Effector memory CD8-positive, alpha-beta T cell (primary cell): Measurements from ENCODE around the gene OSBPL10.

Experiments used
- ATAC-seq: fragments of 150-1000 bp; cut with Tn5 transposase; replicated peaks from 2 replicates; pipeline ENCODE4 v1.10.0; 2021; ENCODE audit warnings: mild to moderate bottlenecking, moderate library complexity
- DNase-seq, 3 experiments: peaks; one replicate each; pipeline ENCODE4 v3.0.0; 2021
- H3K27ac Mint-ChIP-seq, 2 donors: one replicate each; pipeline ENCODE4 v1.8.0; 2022; ENCODE audit warnings: mild to moderate bottlenecking in 2 of 2, mixed read lengths in 2 of 2, moderate library complexity in 2 of 2
- H3K27me3 Mint-ChIP-seq, 2 donors: one replicate each; pipeline ENCODE4 v1.8.0; 2022; ENCODE audit warnings: mixed read lengths in 2 of 2
- H3K36me3 Mint-ChIP-seq: one replicate; pipeline ENCODE4 v1.8.0; 2022; ENCODE audit warnings: mild to moderate bottlenecking, moderate library complexity, mixed read lengths; ENCODE audit not compliant: insufficient read depth
- H3K4me1 Mint-ChIP-seq, 2 donors: one replicate each; pipeline ENCODE4 v1.8.0; 2022; ENCODE audit warnings: low read depth in 2 of 2, mixed read lengths in 2 of 2
- H3K4me3 Mint-ChIP-seq, 2 donors: one replicate each; pipeline ENCODE4 v1.8.0; 2022; ENCODE audit warnings: mild to moderate bottlenecking in 2 of 2, mixed read lengths in 2 of 2, moderate library complexity in 2 of 2
- H3K9me3 Mint-ChIP-seq, 2 donors: one replicate each; pipeline ENCODE4 v1.8.0; 2022; ENCODE audit warnings: mixed read lengths in 2 of 2

The OSBPL10 gene

DNA sequence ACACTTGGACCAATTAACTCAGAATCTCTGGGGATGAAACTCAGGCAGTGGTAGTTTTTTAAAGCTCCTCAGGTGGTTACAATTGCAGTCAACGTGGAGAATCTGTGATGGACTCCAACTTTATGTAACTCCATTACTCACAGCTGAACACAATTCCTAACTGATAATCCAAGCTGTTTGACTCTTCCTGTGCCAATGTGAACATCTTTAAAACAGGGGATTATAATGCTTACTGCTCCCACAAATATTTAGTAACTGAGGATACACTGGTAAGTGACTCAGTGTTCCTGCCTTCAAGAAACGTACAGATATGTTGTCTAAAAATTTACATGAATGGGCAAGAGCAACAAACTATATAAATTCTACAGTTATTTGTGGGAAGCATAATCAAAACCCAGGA, 85.6 kb downstream of the OSBPL10 start:
- H3K36me3 Mint-ChIP-seq: no peaks in the 10 kb centered on the region
- peaks cover 0 to 2% of the 10 kb centered on the region in 2 donors for H3K4me1 Mint-ChIP-seq
- DNase-seq: no peak
- H3K27ac Mint-ChIP-seq: no peak overlapping the region
- H3K9me3 Mint-ChIP-seq: no peaks in the 10 kb centered on the region
- ATAC-seq: no peak
- no peak overlapping the region for H3K4me3 Mint-ChIP-seq
- peaks cover 20 to 40% of the 10 kb centered on the region in 2 donors for H3K27me3 Mint-ChIP-seq

DNA sequence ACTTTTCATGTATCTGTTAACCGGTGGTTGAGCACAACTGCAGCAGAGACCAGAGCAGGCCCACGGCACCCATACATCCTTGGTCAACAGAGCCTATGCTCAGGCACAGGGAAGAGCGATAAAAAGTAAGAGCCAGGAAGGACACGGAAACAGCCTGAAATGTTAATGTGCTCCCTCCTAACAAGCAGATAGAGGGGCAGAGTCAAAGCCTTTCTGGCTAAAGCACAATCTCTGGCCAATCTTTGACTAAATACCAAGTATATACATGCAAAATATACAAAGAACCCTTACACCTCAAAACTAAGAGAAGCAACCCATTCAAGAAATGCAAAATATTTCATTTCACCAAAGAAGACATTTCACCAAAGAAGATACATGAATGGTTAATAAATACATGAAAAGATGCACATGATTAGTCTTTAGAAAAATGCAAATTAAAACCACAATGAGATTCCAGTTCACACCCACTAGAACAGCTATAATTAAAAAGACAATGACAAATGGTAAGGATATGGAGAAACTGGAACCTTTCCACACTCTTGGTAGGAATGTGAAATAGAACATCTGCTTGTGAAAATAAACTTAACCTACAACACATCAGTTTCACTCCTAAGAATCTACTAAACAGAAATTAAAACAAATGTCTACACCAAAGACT, 88.0 kb downstream of the OSBPL10 start:
- H3K27ac Mint-ChIP-seq: no peak overlapping the region

DNA sequence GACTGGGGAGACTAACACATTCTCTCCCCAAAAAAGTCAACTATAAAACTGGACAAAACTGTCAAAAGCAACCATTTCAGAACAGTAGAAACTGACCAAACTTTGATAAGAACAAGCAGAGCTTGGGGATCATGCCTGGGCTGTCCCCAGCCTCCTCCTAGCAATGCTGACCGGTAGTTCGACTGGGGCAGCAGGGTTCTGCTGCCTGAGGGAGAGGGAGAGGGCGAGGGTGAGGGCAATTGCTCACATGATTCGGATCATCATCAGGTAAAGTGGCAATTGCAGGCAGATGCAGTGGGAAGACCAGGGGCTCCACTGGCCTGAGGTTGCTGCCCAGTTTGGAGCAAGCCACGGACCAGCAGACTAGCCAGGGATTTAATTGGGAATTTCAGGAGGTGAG, 88.6 kb downstream of the OSBPL10 start:
- no peaks in the 10 kb centered on the region for H3K4me1 Mint-ChIP-seq

More for the DNA sequence above, 88.0 kb downstream of the OSBPL10 start:
- no peak overlapping the region for H3K4me3 Mint-ChIP-seq
- no peaks in the 10 kb centered on the region for H3K4me1 Mint-ChIP-seq
- no peak for ATAC-seq
- H3K27me3 Mint-ChIP-seq: peaks cover 24 to 47% of the 10 kb centered on the region in 2 donors
- H3K36me3 Mint-ChIP-seq: no peaks in the 10 kb centered on the region
- no peak for DNase-seq
- H3K9me3 Mint-ChIP-seq: no peaks in the 10 kb centered on the region

DNA sequence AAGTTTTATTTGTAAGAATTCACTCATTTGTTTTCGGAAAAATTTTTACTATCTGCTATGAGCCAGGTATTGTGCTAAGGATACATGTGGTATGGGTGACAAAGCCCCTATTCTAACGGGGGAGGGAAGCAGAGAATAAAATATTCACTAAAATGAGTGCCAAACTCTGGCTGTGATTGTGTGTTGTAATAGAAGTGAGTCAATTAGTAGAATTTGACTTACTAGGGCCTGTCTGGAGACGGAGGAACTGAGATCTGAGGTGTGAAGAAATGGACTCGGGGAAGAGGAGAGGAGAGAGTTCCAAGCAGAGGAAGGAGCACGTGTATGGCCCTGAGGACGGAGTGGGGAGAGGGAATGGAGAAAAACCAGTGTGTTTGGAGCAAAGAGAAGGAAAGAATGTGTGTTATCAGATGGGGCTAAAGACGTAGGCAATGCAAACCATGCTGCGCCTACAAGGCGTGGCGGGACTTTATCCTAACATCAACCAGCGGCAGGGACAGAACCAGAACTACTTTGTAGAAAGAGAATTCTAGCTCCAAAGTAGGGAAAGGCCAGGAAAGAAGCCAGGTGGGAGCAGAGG, 89.1 kb downstream of the OSBPL10 start:
- H3K9me3 Mint-ChIP-seq: no peaks in the 10 kb centered on the region
- peaks cover 30 to 52% of the 10 kb centered on the region in 2 donors for H3K27me3 Mint-ChIP-seq
- DNase-seq (no peak), ATAC-seq (no peak)
- H3K4me3 Mint-ChIP-seq: no peak overlapping the region
- H3K27ac Mint-ChIP-seq: no peak overlapping the region
- H3K4me1 Mint-ChIP-seq: no peaks in the 10 kb centered on the region
- H3K36me3 Mint-ChIP-seq: no peaks in the 10 kb centered on the region

More for the DNA sequence above, 88.6 kb downstream of the OSBPL10 start:
- peaks cover 29 to 52% of the 10 kb centered on the region in 2 donors for H3K27me3 Mint-ChIP-seq
- H3K4me3 Mint-ChIP-seq: no peak overlapping the region
- H3K36me3 Mint-ChIP-seq: no peaks in the 10 kb centered on the region
- H3K9me3 Mint-ChIP-seq: no peaks in the 10 kb centered on the region
- ATAC-seq (no peak), DNase-seq (no peak)
- no peak overlapping the region for H3K27ac Mint-ChIP-seq

DNA sequence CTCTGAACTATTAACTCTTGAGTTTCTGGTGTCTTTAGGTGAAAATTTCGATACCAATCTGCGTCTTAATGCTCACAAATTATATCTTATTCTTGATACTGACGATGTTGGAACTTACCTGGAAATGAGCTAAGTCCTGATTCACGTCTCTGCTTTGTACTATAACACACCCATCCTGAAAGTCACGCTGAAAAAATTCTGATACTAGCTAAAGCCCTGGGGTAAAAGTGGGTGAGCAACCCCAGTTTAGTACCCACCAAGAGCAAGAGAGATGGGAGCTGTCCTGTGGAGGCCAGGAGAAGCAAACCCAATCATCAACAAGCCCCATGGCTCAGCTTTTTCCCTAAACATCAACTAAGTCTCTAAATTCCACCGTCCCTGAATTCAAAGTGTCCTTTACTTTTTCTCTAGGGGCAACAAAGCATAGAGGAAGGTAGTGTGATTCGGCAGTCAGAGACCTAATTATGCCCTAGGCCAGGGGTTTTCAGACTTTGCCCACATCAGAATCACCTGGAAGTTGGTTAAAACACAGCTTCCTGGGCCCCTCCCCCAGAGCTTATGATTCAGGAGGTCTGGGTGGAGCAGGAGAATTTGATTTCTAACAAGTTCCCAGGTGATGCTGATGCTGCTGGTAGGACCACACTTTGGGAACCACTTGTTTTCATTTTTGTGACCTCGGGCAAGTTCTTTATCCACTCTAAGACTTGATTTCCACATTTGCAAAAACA, 90.2 kb downstream of the OSBPL10 start:
- H3K36me3 Mint-ChIP-seq: no peaks in the 10 kb centered on the region
- peaks cover 30 to 51% of the 10 kb centered on the region in 2 donors for H3K27me3 Mint-ChIP-seq
- no peaks in the 10 kb centered on the region for H3K4me1 Mint-ChIP-seq
- ATAC-seq: no peak
- no peak for DNase-seq
- H3K27ac Mint-ChIP-seq: no peak overlapping the region
- H3K4me3 Mint-ChIP-seq: no peak overlapping the region
- no peaks in the 10 kb centered on the region for H3K9me3 Mint-ChIP-seq

DNA sequence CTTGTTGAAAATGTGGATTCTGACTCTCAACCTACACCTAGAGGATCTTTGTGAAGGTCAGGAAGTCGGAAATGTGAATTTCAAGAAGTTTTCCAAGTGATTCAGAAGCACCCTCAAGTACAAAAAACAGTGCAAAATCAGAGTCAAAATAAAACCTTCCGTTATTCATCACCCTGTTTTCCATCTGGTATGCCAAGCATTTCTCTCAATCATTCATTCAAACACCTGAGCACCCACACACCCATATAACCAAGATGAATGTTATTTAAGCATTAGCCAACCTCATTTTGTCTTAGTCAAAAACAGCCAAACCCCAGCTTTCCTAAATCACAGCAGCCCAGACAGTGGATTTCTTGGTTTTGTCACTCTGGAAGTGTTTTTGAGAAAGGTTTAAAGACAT, 91.1 kb downstream of the OSBPL10 start:
- DNase-seq (no peak), ATAC-seq (no peak)
- H3K27ac Mint-ChIP-seq: no peak overlapping the region
- H3K4me1 Mint-ChIP-seq: no peaks in the 10 kb centered on the region
- H3K4me3 Mint-ChIP-seq: no peak overlapping the region
- no peaks in the 10 kb centered on the region for H3K36me3 Mint-ChIP-seq
- peaks cover 30 to 51% of the 10 kb centered on the region in 2 donors for H3K27me3 Mint-ChIP-seq
- no peaks in the 10 kb centered on the region for H3K9me3 Mint-ChIP-seq

DNA sequence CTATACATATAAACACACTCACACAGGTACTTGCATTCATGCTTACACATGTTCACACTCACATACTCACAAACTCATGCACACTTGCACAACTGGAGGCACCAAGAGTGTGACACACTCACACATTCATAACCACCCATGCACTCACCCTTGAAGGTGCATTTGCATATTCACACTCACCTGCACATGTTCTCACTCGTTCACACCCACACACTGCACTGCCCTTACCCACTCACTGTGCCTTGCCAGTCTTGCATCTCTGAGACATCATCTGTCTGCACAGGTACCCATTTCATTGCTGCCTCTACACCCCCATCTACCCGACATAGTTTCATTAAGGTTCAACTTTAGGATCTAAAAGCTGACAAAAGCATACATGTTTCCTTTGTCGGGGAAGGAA, 95.8 kb downstream of the OSBPL10 start:
- H3K27me3 Mint-ChIP-seq: peaks cover 26 to 34% of the 10 kb centered on the region in 2 donors
- H3K27ac Mint-ChIP-seq: no peak overlapping the region
- no peak for DNase-seq
- no peak for ATAC-seq
- H3K4me1 Mint-ChIP-seq: no peaks in the 10 kb centered on the region
- no peaks in the 10 kb centered on the region for H3K9me3 Mint-ChIP-seq
- H3K4me3 Mint-ChIP-seq: no peak overlapping the region
- H3K36me3 Mint-ChIP-seq: no peaks in the 10 kb centered on the region

DNA sequence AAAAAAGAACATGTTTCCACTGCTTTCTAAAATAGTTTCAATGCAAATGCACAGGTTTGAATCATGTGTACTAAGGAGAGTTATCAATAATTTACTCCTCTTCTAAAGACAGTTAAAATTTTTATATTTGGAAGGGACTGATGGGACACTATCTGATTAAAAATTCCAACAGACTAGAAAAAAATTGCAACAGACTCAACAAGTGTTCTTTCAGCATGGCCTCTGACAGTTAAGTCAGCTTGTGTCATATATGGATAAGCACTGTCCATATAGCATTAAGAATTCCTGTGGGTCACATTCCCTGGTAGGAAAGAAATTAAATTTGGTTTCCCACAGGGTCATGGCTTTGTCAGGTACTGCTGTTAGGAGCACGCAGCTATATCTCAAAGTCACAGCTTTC, 96.8 kb downstream of the OSBPL10 start:
- no peak overlapping the region for H3K4me3 Mint-ChIP-seq
- H3K27me3 Mint-ChIP-seq: peaks cover 26 to 40% of the 10 kb centered on the region in 2 donors
- DNase-seq (no peak), ATAC-seq (no peak)
- H3K4me1 Mint-ChIP-seq: no peaks in the 10 kb centered on the region
- no peak overlapping the region for H3K27ac Mint-ChIP-seq
- no peaks in the 10 kb centered on the region for H3K36me3 Mint-ChIP-seq
- no peaks in the 10 kb centered on the region for H3K9me3 Mint-ChIP-seq

DNA sequence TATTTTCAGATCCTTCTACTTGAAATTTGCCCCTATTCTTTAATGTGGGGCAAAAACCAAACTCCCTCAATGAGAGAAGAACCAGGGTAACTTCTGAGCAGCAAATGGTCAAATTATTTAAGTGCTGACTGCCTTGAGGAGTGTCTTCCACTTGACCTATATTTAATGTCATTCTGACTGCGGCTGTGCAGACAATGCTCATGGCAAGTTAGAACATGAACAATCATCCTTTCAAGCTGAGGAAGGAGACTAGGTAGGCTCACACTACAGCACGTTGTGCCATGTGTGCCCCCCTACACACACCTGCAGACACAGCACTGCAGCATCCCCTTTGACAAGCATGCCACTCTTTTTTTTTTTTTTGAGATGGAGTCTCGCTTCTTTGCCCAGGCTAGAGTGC, 98.2 kb downstream of the OSBPL10 start:
- H3K4me1 Mint-ChIP-seq: no peaks in the 10 kb centered on the region
- peaks cover 20 to 36% of the 10 kb centered on the region in 2 donors for H3K27me3 Mint-ChIP-seq
- ATAC-seq (no peak), DNase-seq (no peak)
- H3K4me3 Mint-ChIP-seq: no peak overlapping the region
- H3K27ac Mint-ChIP-seq: no peak overlapping the region
- no peaks in the 10 kb centered on the region for H3K9me3 Mint-ChIP-seq
- H3K36me3 Mint-ChIP-seq: no peaks in the 10 kb centered on the region

DNA sequence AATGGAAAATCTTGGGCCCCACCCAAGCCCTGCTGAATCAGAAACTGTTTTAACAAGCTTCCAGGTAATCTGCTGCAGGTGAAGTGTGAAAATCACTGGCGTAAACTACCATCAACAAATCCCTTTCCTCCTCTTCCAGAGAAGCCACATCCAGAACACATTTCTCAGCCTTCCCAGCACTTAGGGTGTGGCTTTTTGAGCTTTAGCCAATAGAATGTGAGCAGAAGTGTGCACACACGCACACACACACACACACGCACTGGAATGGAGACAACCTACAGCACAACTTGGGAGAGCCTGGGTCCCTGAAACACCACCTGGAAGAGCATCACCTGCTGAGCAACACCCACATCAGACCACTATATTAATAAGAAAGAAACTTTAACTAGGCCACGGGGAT, 98.6 kb downstream of the OSBPL10 start:
- Mint-ChIP-seq H3K36me3 (no peaks in the 10 kb centered on the region), H3K9me3 (no peaks in the 10 kb centered on the region), H3K4me1 (no peaks in the 10 kb centered on the region), H3K27me3 (peaks cover 17 to 31% of the 10 kb centered on the region in 2 donors), H3K4me3 (no peak overlapping the region), H3K27ac (no peak overlapping the region)
- DNase-seq: no peak
- no peak for ATAC-seq

DNA sequence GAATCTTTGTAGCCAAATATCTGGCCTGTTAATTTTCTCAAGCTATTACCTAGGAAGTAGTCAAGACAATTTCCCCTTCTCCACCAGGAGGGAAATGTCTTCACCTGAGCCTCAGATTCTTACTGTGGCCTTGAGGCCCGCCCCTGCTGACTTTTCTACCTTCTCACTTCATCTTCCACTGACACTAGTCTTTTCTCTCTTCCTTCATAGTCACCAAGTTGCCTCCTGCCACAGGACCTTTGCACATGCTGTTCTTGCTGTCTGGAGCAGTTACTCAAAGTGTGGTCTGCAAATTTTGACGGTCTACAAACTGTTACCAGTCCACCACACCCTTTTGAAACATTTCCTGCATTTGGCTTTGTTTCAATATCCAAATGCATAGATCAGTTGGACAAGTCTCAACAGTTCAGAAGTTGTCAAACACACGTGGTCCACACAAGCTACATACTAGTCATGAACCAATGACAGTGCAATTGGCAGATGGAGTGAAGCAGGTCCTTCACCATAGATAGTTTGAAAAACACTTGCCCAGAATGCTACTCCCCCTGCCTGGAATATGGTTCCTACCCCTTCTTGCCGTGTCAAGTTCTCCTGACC, 100.5 kb downstream of the OSBPL10 start:
- Mint-ChIP-seq H3K36me3 (no peaks in the 10 kb centered on the region), H3K4me1 (no peaks in the 10 kb centered on the region), H3K27ac (no peak overlapping the region), H3K9me3 (no peaks in the 10 kb centered on the region), H3K27me3 (peaks cover 10 to 22% of the 10 kb centered on the region in 2 donors), H3K4me3 (no peak overlapping the region)
- ATAC-seq: no peak
- no peak for DNase-seq

DNA sequence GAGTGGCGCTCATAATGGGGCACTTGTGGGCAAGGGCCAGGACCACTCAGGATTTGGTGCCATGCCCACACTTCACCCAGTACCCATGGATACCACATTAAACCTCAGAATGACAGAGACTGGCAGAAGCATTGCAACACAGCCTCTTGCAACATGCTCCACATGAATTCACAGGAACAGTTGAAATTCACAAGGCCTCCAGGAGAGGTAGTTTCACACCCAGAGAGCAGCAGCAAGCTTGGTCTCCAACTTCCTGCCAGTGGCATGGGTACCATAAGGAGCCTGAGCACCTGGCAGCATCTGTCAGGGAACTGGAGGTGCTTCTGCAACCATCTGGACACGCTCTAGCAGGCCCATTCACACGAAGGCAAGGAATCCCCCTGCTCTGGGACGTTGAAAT, 101.0 kb downstream of the OSBPL10 start:
- ATAC-seq (no peak), DNase-seq (no peak)
- H3K36me3 Mint-ChIP-seq: no peaks in the 10 kb centered on the region
- no peak overlapping the region for H3K4me3 Mint-ChIP-seq
- peaks cover 10 to 22% of the 10 kb centered on the region in 2 donors for H3K27me3 Mint-ChIP-seq
- no peaks in the 10 kb centered on the region for H3K4me1 Mint-ChIP-seq
- no peaks in the 10 kb centered on the region for H3K9me3 Mint-ChIP-seq
- H3K27ac Mint-ChIP-seq: no peak overlapping the region

DNA sequence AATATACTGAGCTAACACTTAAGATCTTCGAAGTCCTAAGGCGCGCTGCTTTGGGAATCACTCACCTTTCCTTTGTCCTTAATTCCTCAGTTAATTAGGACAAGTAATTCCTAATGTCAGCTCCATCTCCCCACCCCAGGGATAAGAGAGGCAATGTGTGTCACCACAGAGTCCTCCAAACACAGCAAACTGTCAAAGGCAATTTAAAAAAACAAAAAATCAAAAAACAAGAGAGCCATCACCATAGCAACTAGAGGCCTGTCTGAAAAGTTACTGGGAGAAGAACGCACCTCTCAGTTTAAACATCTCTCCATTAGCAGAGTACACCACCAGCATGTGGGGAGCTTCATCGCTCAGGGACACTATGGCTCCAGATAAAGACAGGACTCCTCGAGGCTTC, 101.7 kb downstream of the OSBPL10 start:
- no peaks in the 10 kb centered on the region for H3K36me3 Mint-ChIP-seq
- H3K27me3 Mint-ChIP-seq: peaks cover 10 to 22% of the 10 kb centered on the region in 2 donors
- H3K9me3 Mint-ChIP-seq: no peaks in the 10 kb centered on the region
- DNase-seq (no peak), ATAC-seq (no peak)
- H3K27ac Mint-ChIP-seq: no peak overlapping the region
- no peak overlapping the region for H3K4me3 Mint-ChIP-seq
- H3K4me1 Mint-ChIP-seq: no peaks in the 10 kb centered on the region
